Measurements from ENCODE around the gene MAP4K4. TPM values are rescaled to one million over a fixed set of nuclear protein-coding genes. Genes with fewer than 3 reads are reported as not detected.
A peak's percentile ranks its signal among the peaks of the same experiment; 100 is the strongest.

Gene MAP4K4
- total and polyA plus RNA-seq, 2 of the 13 experiments (the other 11 are each of a cell fraction or from before 2014, with no cell fraction given), result 105 to 264 TPM

- TF ChIP-seq GMEB1 (CRISPR knock-in tag; IDR thresholded peaks at IDR 0.05; ENCODE audit: borderline replicate concordance), result 0 out of 2 replicates have a peak, but pooled peaks have one; percentile 8
- no peak for TF ChIP-seq HOXA7 (CRISPR knock-in tag; IDR thresholded peaks at IDR 0.05)
- TF ChIP-seq ZNF33B (CRISPR knock-in tag; IDR thresholded peaks at IDR 0.05), result 0 out of 2 replicates have a peak, but pooled peaks have one; percentile 21
- no peak for TF ChIP-seq ZNF614 (CRISPR knock-in tag; IDR thresholded peaks at IDR 0.05; ENCODE audit: borderline replicate concordance)
Measured at GRCh38 chr2:101803945-101804696, 106.6 kb downstream of the MAP4K4 start (continued).

- H3K4me3 ChIP-seq (replicated peaks in 1 of 3; ENCODE audit: insufficient read depth in 1 of 3, low read depth in 2 of 3, low read length in 3 of 3), result no peak overlapping the region
- no peak overlapping the region for H3K9ac ChIP-seq (ENCODE audit: insufficient read depth, low read depth, low read length)
- CTCF ChIA-PET (ENCODE audit: low intra/inter-chr PET ratio, low total read pairs), result no interaction called here
- 85% methylated on average over 9 of the region's 9 CpGs for WGBS (ENCODE audit: low lambda C conversion rate)
- H3K27me3 ChIP-seq (ENCODE audit: control insufficient read depth in 1 of 2, insufficient read depth in 2 of 2, low read length in 2 of 2), result no peaks in the 10 kb centered on the region
- DNase-seq (ENCODE audit: low spot score) (no peak), ATAC-seq (no peak), FAIRE-seq (peak; percentile 23)
- peak overlapping the region; percentile 7 for H3K27ac ChIP-seq (ENCODE audit: extremely low read length, insufficient read depth, low read length)
- intact Hi-C loops (cut with micrococcal nuclease; ENCODE audit: unreplicated experiment), result no loop called here
- peaks cover 65% of the 10 kb centered on the region for H4K20me1 ChIP-seq (ENCODE audit: insufficient read depth, low read length)
- H3K79me2 ChIP-seq (ENCODE audit: insufficient read depth, low read length), result peaks cover 95% of the 10 kb centered on the region
- TSS peak; percentile 6 for BruUV-seq (replicated peaks)
- H3K36me3 ChIP-seq (replicated peaks in 1 of 2; ENCODE audit: control insufficient read depth in 1 of 2, insufficient read depth in 2 of 2, low read length in 2 of 2), result peaks cover 6 to 30% of the 10 kb centered on the region in 2 experiments
- peaks cover 70% of the 10 kb centered on the region for H3K4me1 ChIP-seq (ENCODE audit: insufficient read depth, low read length)
- POLR2A ChIA-PET, result no interaction called here
- H2AFZ ChIP-seq (ENCODE audit: low read length), result no peak overlapping the region
- H3K9me3 ChIP-seq (ENCODE audit: low read length), result no peaks in the 10 kb centered on the region
- TF ChIP-seq JUNB (CRISPR knock-in tag; IDR thresholded peaks at IDR 0.05; ENCODE audit: borderline replicate concordance), result no peak
- TF ChIP-seq DBP (CRISPR knock-in tag; IDR thresholded peaks at IDR 0.05; ENCODE audit: not compliant biosample characterization), result no peak
- peak; percentile 46 for TF ChIP-seq RBM22 (optimal IDR thresholded peaks at IDR 0.05; ENCODE audit: low read length)
- no peak overlapping the region for H3K4me2 ChIP-seq (ENCODE audit: low read depth, low read length)
- in situ Hi-C loops (cut with HindIII; ENCODE audit: extremely low pct_ligation_motif_present, low pct_unique_long_range_greater_than_20kb), result no loop called here
Measured at GRCh38 chr2:101805152-101806088, 107.9 kb downstream of the MAP4K4 start.
